ENCODE data around the gene NDUFS7.
"Not testable (repeated sequence)": the region's sequence is repeated elsewhere in the genome, so short reads cannot be mapped to it uniquely, and the experiment has no call there.

NDUFS7 gene

GRCh38 chr19:1433119-1434039, 49.7 kb downstream of the NDUFS7 start:
- DNase-seq (ENCODE audit: low spot score), result no peak

GRCh38 chr19:1434040-1434366, 50.3 kb downstream of the NDUFS7 start:
- no peak for DNase-seq (ENCODE audit: low spot score)

GRCh38 chr19:1434577-1435060, 50.9 kb downstream of the NDUFS7 start:
- DNase-seq (ENCODE audit: low spot score), result no peak

- no peak for DNase-seq (ENCODE audit: low spot score)
These were observed 51.8 kb downstream of the NDUFS7 start for GRCh38 chr19:1435378-1435989.

GRCh38 chr19:1437609-1438008, 53.9 kb downstream of the NDUFS7 start:
- DNase-seq (ENCODE audit: low spot score), result no peak

- peak; percentile 98 for DNase-seq (ENCODE audit: low spot score)
These were observed 54.6 kb downstream of the NDUFS7 start, which contains the start of gene RPS15 for GRCh38 chr19:1438035-1438932. Gene RPS15 (plus strand): TSS chr19:1438396. CDS start chr19:1438426, 30 bp downstream.

- DNase-seq (ENCODE audit: low spot score), result no peak
These were observed 55.2 kb downstream of the NDUFS7 start for GRCh38 chr19:1438933-1439354.

- DNase-seq (ENCODE audit: low spot score), result not testable (repeated sequence)
These were observed 56.1 kb downstream of the NDUFS7 start for GRCh38 chr19:1439525-1440417.

- DNase-seq (ENCODE audit: low spot score), result no peak
These were observed 56.7 kb downstream of the NDUFS7 start for GRCh38 chr19:1440418-1440801.

GRCh38 chr19:1441022-1441426, 57.3 kb downstream of the NDUFS7 start:
- no peak for DNase-seq (ENCODE audit: low spot score)

- no peak for DNase-seq (ENCODE audit: low spot score)
These were observed 58.2 kb downstream of the NDUFS7 start for GRCh38 chr19:1441677-1442438.
